ENCODE data around the gene HS6ST1.

Gene HS6ST1

GRCh38 chr2:128327180-128327964 lies 8.7 kb upstream of the HS6ST1 start:
- Histone ChIP-seq H3K27me3 (peaks cover 16% of the 10 kb centered on the region), H3K4me3 (ENCODE audit: low read depth in 1 of 2, low read length in 1 of 2) (no peak overlapping the region), H3K36me3 (no peaks in the 10 kb centered on the region), H3K9me3 (peaks cover 8% of the 10 kb centered on the region), H3K27ac (no peak overlapping the region), H3K4me1 (ENCODE audit: control insufficient read depth in 1 of 2, insufficient read depth in 1 of 2, low read depth in 1 of 2, low read length in 1 of 2) (peaks cover 0 to 3% of the 10 kb centered on the region in 2 experiments)
- TF ChIP-seq, protein P1, sequence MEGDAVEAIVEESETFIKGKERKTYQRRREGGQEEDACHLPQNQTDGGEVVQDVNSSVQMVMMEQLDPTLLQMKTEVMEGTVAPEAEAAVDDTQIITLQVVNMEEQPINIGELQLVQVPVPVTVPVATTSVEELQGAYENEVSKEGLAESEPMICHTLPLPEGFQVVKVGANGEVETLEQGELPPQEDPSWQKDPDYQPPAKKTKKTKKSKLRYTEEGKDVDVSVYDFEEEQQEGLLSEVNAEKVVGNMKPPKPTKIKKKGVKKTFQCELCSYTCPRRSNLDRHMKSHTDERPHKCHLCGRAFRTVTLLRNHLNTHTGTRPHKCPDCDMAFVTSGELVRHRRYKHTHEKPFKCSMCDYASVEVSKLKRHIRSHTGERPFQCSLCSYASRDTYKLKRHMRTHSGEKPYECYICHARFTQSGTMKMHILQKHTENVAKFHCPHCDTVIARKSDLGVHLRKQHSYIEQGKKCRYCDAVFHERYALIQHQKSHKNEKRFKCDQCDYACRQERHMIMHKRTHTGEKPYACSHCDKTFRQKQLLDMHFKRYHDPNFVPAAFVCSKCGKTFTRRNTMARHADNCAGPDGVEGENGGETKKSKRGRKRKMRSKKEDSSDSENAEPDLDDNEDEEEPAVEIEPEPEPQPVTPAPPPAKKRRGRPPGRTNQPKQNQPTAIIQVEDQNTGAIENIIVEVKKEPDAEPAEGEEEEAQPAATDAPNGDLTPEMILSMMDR (IDR thresholded peaks at IDR 0.05) = no peak

DNA sequence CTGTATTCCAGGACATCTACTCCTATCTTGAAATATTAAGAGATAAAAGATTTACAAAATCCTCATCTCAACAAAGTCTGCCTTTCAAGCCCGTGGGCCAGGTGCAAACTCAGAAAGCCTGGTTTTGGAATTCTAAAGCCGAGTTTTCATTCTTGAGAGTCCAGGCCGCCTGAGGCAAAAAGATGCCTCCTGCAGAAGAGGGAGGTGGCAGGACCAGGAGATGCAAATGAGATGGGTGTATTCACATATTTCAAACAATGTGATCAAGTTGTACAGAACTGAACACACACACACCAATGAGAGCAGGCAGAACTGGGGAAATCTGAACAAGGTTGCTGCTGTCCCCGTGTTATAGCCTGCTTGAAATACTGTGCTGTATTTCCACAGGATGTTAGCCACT lies 7.7 kb upstream of the HS6ST1 start:
- Histone ChIP-seq H3K4me1 (ENCODE audit: control insufficient read depth in 1 of 2, insufficient read depth in 1 of 2, low read depth in 1 of 2, low read length in 1 of 2) (peaks cover 4 to 11% of the 10 kb centered on the region in 2 experiments), H3K27ac (no peak overlapping the region), H3K4me3 (ENCODE audit: low read depth in 1 of 2, low read length in 1 of 2) (no peak overlapping the region), H3K9me3 (no peaks in the 10 kb centered on the region), H3K36me3 (no peaks in the 10 kb centered on the region), H3K27me3 (peaks cover 26% of the 10 kb centered on the region)
- TF ChIP-seq, protein P1 (IDR thresholded peaks at IDR 0.05) = no peak

DNA sequence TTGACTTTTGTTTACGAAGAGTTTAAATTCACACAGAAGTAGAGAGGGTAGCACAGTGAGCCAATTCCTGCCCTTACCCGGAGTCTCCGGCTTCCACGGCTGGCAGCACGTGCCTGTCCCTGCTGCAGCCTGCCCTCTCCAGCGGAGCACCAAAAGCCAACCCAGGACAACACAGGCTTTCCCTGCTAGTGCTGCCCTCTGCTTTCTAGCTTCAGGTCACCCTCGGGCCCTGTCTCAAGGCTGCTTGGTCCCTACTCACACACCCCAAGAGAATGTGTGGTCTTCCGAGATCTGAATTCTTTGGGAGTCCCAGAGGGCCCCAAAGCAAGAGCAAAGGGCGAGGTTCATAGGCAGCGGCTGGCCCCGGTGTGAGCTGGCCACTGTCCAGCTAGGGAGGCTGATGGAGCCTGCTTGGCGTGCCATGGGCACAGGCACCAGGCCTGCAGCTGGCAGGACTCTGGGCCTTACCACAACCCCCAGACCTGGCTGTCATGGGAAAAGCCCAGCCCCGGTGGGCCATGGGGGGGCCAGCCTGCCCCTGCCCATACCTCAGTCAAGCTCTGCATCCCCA lies 7.0 kb upstream of the HS6ST1 start:
- Histone ChIP-seq H3K27ac (no peak overlapping the region), H3K4me1 (ENCODE audit: control insufficient read depth in 1 of 2, insufficient read depth in 1 of 2, low read depth in 1 of 2, low read length in 1 of 2) (peaks cover 4 to 13% of the 10 kb centered on the region in 2 experiments), H3K9me3 (no peaks in the 10 kb centered on the region), H3K36me3 (no peaks in the 10 kb centered on the region), H3K27me3 (peaks cover 33% of the 10 kb centered on the region), H3K4me3 (ENCODE audit: low read depth in 1 of 2, low read length in 1 of 2) (no peak overlapping the region)
- TF ChIP-seq, protein P1 (IDR thresholded peaks at IDR 0.05) = no peak

DNA sequence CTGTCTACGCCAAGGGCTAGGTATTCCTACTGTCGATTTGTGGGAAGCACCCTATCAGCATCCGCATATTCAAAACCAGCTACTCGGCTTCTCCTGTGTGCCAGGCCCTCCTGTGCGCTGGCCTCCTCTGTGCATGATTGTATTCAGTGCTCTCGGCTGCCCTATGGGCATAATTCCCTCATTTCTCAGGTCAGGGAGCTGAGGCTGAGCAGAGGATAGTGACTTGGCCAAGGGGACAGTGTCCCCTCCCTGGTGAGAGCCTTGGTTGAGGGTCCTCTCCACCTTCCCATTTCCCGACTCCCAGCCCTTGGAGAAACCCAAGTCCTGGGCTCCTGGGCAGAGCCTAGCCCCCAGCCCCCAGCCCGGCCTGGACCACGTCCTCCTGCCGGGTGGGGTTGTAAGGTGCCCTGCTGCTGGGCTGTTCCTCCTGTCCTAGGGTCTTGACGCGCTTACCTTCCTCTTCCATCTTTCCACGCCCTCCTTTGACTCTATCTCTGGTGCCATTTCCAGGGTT lies 6.3 kb upstream of the HS6ST1 start:
- TF ChIP-seq, protein P1 (IDR thresholded peaks at IDR 0.05) = no peak
- no peak overlapping the region for H3K27ac ChIP-seq
- no peak overlapping the region for H3K4me3 ChIP-seq (ENCODE audit: low read depth in 1 of 2, low read length in 1 of 2)
- H3K4me1 ChIP-seq (ENCODE audit: control insufficient read depth in 1 of 2, insufficient read depth in 1 of 2, low read depth in 1 of 2, low read length in 1 of 2) = peaks cover 4 to 13% of the 10 kb centered on the region in 2 experiments
- H3K9me3 ChIP-seq = no peaks in the 10 kb centered on the region
- no peaks in the 10 kb centered on the region for H3K36me3 ChIP-seq
- peaks cover 40% of the 10 kb centered on the region for H3K27me3 ChIP-seq

GRCh38 chr2:128324008-128324896 lies 5.6 kb upstream of the HS6ST1 start:
- H3K27ac ChIP-seq = no peak overlapping the region
- no peaks in the 10 kb centered on the region for H3K9me3 ChIP-seq
- H3K4me3 ChIP-seq (ENCODE audit: low read depth in 1 of 2, low read length in 1 of 2) = no peak overlapping the region
- H3K4me1 ChIP-seq (ENCODE audit: control insufficient read depth in 1 of 2, insufficient read depth in 1 of 2, low read depth in 1 of 2, low read length in 1 of 2) = peaks cover 7 to 18% of the 10 kb centered on the region in 2 experiments
- TF ChIP-seq, protein P1 (IDR thresholded peaks at IDR 0.05) = no peak
- no peaks in the 10 kb centered on the region for H3K36me3 ChIP-seq
- peaks cover 47% of the 10 kb centered on the region for H3K27me3 ChIP-seq

All from neutrophil (primary cell).